GM19324 (cell line): ENCODE results near the gene CAPN8.

Experiments
- ATAC-seq: cut with Tn5 transposase; IDR thresholded peaks from one replicate; pipeline ENCODE4 v1.9.1; 2021; ENCODE audit warnings: mild to moderate bottlenecking, moderate library complexity; ENCODE audit not compliant: unreplicated experiment, low FRiP score

The CAPN8 gene

GRCh38 chr1:223702735-223703667 is 37.5 kb upstream of the CAPN8 start:
- ATAC-seq: no peak

GRCh38 chr1:223700942-223701637 is 35.6 kb upstream of the CAPN8 start:
- no peak for ATAC-seq

DNA sequence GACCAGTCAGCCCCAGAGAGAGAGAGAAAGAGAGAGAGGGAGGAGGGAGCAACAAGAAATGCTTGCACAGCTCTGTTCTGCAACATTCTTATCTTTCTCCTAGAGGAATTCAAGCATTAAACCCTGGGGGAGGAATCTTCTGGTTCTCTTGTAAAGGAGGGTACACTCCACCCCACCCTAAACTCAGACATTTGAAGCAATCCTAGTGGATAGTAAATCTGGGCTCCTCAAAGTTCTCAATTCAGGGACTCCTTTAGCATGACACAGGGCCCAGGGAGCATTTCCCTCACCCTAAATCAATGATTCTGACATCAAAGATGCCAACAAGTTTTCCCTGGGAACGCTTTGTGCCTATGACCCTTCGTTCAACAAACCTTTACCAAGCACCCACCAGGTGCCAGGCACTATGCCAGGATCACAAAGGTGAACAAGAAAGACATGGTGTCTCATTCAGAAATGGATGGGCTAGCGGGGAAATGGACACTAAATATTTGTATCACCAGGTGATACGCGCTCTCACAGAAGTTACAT is 35.0 kb upstream of the CAPN8 start:
- ATAC-seq: no peak

DNA sequence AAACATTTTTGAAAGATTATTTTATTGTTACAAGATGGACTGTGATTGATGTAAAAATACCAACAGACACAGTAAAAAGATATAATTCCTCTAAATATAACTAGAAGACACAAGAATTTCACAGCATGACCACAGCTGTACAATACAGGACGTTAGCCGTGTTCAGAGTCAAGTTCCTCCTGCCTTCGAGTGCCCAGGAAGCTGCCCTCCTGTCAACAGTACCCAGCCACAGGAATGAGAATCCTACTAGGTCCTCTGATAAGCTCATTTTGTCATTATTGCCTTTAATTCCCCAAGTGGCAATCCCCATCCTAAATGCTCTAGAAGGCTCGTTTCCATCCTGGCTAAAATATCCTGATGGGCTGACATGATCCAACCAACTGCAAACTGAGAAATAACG is 30.4 kb upstream of the CAPN8 start:
- ATAC-seq: no peak

- no peak for ATAC-seq
Measured at GRCh38 chr1:223695014-223695548, 29.6 kb upstream of the CAPN8 start.

- ATAC-seq: no peak
Measured at GRCh38 chr1:223691121-223691520, 25.6 kb upstream of the CAPN8 start.

- ATAC-seq: no peak
Measured at GRCh38 chr1:223684488-223684792, 18.9 kb upstream of the CAPN8 start.

DNA sequence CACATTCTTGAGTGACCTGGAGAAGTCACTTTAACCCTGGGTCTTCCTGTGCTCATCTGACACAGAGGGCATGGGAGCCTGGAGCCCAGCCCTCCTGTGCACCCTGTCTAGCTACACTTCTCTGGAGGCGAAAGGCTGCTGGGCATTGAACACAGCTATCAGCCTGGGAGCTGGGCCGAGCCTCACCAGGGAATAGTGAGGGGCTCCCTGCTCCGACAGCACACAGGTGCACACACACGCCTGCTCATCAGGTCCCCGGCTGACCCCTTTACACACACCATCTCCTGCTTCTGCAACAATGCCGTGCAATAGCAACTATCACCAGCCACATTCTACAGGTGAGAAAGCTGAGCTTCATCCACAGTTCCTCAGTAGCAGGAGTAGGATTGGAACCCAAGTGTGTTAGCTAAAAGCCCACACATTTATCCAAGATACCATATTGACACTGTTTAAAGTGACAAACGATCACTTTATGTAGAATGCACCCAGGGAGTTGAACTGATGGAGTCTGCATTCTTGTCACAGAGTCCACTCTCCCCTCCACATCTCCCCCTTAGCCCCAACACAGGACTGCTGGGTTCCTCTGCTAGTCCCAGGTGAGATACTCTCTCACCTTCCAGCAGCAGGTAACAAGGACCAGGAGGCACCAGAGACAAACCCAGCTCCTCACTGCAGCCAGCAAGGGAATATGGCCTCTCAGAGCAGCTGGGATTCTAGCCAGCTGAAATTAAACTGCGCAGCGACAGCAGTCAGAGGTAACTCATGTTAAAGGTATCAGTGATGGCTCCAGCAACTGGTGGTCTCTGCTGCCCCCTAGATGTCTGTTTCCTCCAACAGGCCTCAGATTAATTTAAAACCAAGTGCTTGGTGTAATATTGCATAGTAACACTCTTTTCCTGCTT is 18.3 kb upstream of the CAPN8 start:
- no peak for ATAC-seq

GRCh38 chr1:223682502-223682901 is 17.0 kb upstream of the CAPN8 start:
- no peak for ATAC-seq

DNA sequence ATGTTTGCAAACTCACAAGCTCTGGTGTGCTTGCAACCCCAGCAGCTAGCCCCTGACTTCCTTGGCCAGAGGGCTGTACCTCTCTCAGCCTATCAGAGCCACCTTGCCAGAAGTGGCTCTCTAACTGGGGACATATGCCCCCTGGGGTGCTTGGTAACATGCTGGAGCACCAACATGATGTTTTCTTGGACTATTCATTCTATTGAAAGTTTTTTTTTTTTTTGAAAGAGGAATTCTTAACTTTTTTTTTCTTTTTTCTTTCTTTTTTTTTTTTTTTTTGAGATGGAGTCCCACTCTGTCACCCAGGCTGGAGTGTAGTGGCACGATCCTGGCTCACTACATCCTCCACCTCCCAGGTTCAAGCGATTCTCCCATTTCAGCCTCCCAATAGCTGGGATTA is 14.7 kb upstream of the CAPN8 start:
- no peak for ATAC-seq

GRCh38 chr1:223678841-223679240 is 13.3 kb upstream of the CAPN8 start:
- no peak for ATAC-seq

- no peak for ATAC-seq
Measured at GRCh38 chr1:223674119-223674890, 8.8 kb upstream of the CAPN8 start.

- ATAC-seq: no peak
Measured at GRCh38 chr1:223670458-223671159, 5.1 kb upstream of the CAPN8 start.

- no peak for ATAC-seq
Measured at GRCh38 chr1:223669003-223669795, 3.7 kb upstream of the CAPN8 start.

DNA sequence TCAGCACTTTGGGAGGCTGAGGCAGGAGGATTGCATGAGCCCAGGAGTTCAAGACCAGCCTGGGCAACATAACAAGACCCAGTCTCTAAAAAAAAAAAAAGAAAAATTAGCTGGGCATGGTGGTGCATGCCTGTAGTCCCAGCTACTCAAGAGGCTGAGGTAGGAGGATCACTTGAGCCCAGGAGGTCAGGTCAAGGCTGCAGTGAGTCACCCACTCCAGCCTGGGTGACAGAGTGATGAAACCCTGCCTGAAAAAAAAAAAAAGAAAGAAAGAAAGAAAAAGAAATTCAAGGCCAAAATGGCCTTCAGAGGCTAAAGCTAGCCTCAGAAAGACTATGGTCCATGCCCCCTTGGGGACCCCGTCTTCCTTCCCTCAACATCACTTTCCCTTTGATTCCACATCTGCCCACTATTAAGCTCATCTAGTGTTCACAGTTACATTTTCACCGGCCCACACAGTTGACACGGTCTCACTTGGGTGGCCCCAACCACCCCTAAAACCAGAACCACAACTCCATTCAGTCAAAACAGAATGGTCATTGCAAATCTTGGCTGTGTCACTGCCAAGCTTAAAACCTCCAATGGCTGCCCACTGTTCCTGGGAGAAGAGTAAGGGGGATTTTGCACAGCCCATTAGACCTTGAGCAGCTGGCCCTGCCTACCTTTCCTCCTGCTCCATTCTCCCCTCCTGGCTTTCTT is 2.1 kb upstream of the CAPN8 start:
- ATAC-seq: no peak

- no peak for ATAC-seq
Measured at GRCh38 chr1:223664106-223664505, 1.4 kb downstream of the CAPN8 start.

GRCh38 chr1:223662943-223663342 is 2.6 kb downstream of the CAPN8 start:
- no peak for ATAC-seq

DNA sequence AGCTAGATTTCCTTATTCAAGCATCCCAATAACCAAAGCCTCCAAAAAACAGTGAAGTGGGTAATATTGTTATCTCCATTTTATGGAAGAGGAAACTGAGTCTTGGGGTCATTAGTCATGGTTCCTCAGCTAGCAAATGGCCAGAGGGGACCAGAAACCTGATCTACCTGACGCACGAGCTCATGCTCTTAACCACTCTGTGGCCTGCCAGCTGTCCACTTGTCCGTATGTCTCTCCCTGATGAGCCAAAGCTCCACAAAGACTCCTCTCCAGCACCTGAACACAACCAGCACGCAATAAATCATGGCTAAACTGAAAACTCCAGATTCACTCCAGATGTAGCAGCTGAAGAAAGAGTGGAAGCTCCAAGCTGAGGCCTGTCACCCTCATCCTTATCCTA is 5.8 kb downstream of the CAPN8 start:
- no peak for ATAC-seq
